Ovary (tissue), 9 donors: ENCODE data around the gene LEMD1. TPM values are rescaled to one million over a fixed set of nuclear protein-coding genes. Genes with fewer than 3 reads are reported as not detected.
"Not testable (repeated sequence)": the region's sequence is repeated elsewhere in the genome, so short reads cannot be mapped to it uniquely, and the experiment has no call there.

ENCODE experiments used
- DNase-seq, 5 donors: peaks; one replicate each; pipeline ENCODE4 v3.0.0-alpha.2; 2019 to 2020
- H3K27ac ChIP-seq, 2 donors: fragments of 200-600 bp; one replicate each; pipeline versions ENCODE4 v1.5.1 to v1.8.0; 2019 to 2022
- H3K27me3 ChIP-seq: fragments of 200-600 bp; one replicate; pipeline ENCODE4 v1.8.0; 2022
- H3K36me3 ChIP-seq: fragments of 200-600 bp; sonication (generic); one replicate; pipeline ENCODE4 v1.5.1; 2019
- H3K4me1 ChIP-seq: one replicate; pipeline ENCODE4 v1.8.1; 2013; ENCODE audit warnings: mild to moderate bottlenecking, moderate library complexity; ENCODE audit not compliant: insufficient read depth
- H3K4me3 ChIP-seq: fragments of 200-600 bp; sonication (generic); one replicate; pipeline ENCODE4 v1.5.1; 2017
- H3K9me3 ChIP-seq, 2 donors: fragments of 200-600 bp in 1 of 2; sonication (generic) in 1 of 2; one replicate each; pipeline versions ENCODE4 v1.5.1 to v1.8.1; 2013 to 2019; ENCODE audit warnings: mild to moderate bottlenecking in 1 of 2, moderate library complexity in 1 of 2
- CTCF ChIP-seq, 3 donors: fragments of 450-650 bp in 2 of 3; fragments of 200-600 bp in 1 of 3; IDR thresholded peaks; one replicate each; pipeline versions ENCODE4 v1.5.1 to v1.8.0; 2016 to 2022; ENCODE audit warnings: antibody characterized with exemption in 3 of 3, mild to moderate bottlenecking in 1 of 3
- EP300 ChIP-seq: sonication (generic); formaldehyde crosslinking; IDR thresholded peaks from one replicate; pipeline ENCODE4 v1.6.1; 2017; ENCODE audit warnings: antibody characterized with exemption
- POLR2A ChIP-seq: fragments of 450-650 bp; IDR thresholded peaks from one replicate; pipeline ENCODE4 v1.6.1; 2017; ENCODE audit warnings: antibody characterized with exemption, mild to moderate bottlenecking, moderate library complexity
- WGBS, 3 donors: extraction: QIAGEN DNeasy Blood & Tissue Kit in 1 of 3; methylation state at CpG; one replicate each; pipeline versions ENCODE4 v1.1.5 to v1.1.7; 2013 to 2017; 5-methylcytosine and 5-hydroxymethylcytosine counted together
- intact Hi-C, 4 donors: fragments of 100-400 bp; cut with DNase I; formaldehyde crosslinking; loops; one replicate each; pipeline versions ENCODE4 v1.11.0 to v1.15.1; 2022 to 2023
- polyA plus RNA-seq, 2 donors: library from polyadenylated mRNA; stranded (reverse); fragments of 200-250 nt in 1 of 2; fragments of 350-450 nt in 1 of 2; fragmentation: Illumina TruSeq in 1 of 2; extraction: RNeasy Lipid Tissue Mini Kit (QIAGEN cat#74804) in 1 of 2; gene quantifications; one replicate each; pipeline ENCODE4 v1.2.3, GENCODE V29; 2013 to 2014
- total RNA-seq, 7 donors: library from RNA; depleted of rRNA in 2 of 7; stranded (reverse); fragments of >200 nt in 2 of 7; fragmentation: NEBNext Ultra II Directional in 3 of 7; extraction: Animal tissue kit (Norgen Biotek cat#: 25700) in 3 of 7; gene quantifications; one replicate each; pipeline versions ENCODE4 v1.1.0 to v1.2.4, GENCODE V29; 2016 to 2023
- donor health status: DM: no; HTN: no; CAD: no; lungs with moderate emphysema.
- donor health status: DM: no; HTN: no; CAD: no.
- donor health status: Bipolar disorder and iron deficiency.
- donor health status: DM: yes; HTN: yes; CAD: no.
- donor health status: DM: no; HTN: no; CAD: no.
- donor health status: DM: yes; HTN: yes; CAD: no.

Gene LEMD1
- total and polyA plus RNA-seq, 9 donors: 0.43 to 7.0 (median 0.97) TPM; not detected in 1

GRCh38 chr1:205396967-205397616 lies 24.8 kb downstream of the LEMD1 start:
- Histone ChIP-seq H3K4me3 (no peak overlapping the region), H3K27ac (no peak overlapping the region), H3K9me3 (no peaks in the 10 kb centered on the region), H3K27me3 (no peaks in the 10 kb centered on the region), H3K4me1 (no peaks in the 10 kb centered on the region), H3K36me3 (no peaks in the 10 kb centered on the region)
- intact Hi-C loops: loop anchor here in 2 of 4 donors (5.0 to 10.0 kb wide), 3 partner anchors 85 to 128 kb away; no protein-coding TSS in a partner anchor
- 9 to 11% (median 10%) methylated on average over 6 of the region's 6 CpGs for WGBS, 3 donors
- DNase-seq: peak in 1 of 5 donors; percentile 44
- no peak for TF ChIP-seq EP300
- TF ChIP-seq POLR2A: no peak
- TF ChIP-seq CTCF (IDR thresholded peaks at IDR 0.05): peak; percentile 28 to 79 (median 78)

GRCh38 chr1:205395616-205396015 lies 26.2 kb downstream of the LEMD1 start:
- H3K9me3 ChIP-seq: no peaks in the 10 kb centered on the region
- no peaks in the 10 kb centered on the region for H3K27me3 ChIP-seq
- H3K4me1 ChIP-seq: no peaks in the 10 kb centered on the region
- intact Hi-C loops: loop anchor here in 2 of 4 donors (5.0 to 10.0 kb wide), 3 partner anchors 87 to 129 kb away; no protein-coding TSS in a partner anchor
- H3K4me3 ChIP-seq: no peak overlapping the region
- no peak overlapping the region for H3K27ac ChIP-seq
- DNase-seq: no peak
- 84 to 97% (median 90%) methylated on average over 3 of the region's 3 CpGs for WGBS, 3 donors
- H3K36me3 ChIP-seq: no peaks in the 10 kb centered on the region
- TF ChIP-seq EP300: no peak

- Histone ChIP-seq H3K4me1 (no peaks in the 10 kb centered on the region), H3K27ac (no peak overlapping the region), H3K36me3 (no peaks in the 10 kb centered on the region), H3K27me3 (no peaks in the 10 kb centered on the region), H3K9me3 (no peaks in the 10 kb centered on the region), H3K4me3 (no peak overlapping the region)
- DNase-seq: no peak
- no peak for TF ChIP-seq EP300
- no peak for TF ChIP-seq POLR2A
- no peak for TF ChIP-seq CTCF (IDR thresholded peaks at IDR 0.05)
- WGBS, 3 donors: 88 to 100% (median 91%) methylated on average over 1 of the region's 1 CpG
- intact Hi-C loops: loop anchor here in 2 of 4 donors (10.0 kb wide), 2 partner anchors 92 to 132 kb away; no protein-coding TSS in a partner anchor
Observed at GRCh38 chr1:205392650-205393049, 29.2 kb downstream of the LEMD1 start.

GRCh38 chr1:205391386-205391785 lies 30.5 kb downstream of the LEMD1 start:
- Histone ChIP-seq H3K27ac (no peak overlapping the region), H3K9me3 (no peaks in the 10 kb centered on the region), H3K4me3 (no peak overlapping the region), H3K36me3 (no peaks in the 10 kb centered on the region), H3K4me1 (no peaks in the 10 kb centered on the region), H3K27me3 (no peaks in the 10 kb centered on the region)
- TF ChIP-seq EP300 (no peak), POLR2A (no peak), CTCF (IDR thresholded peaks at IDR 0.05) (no peak)
- no peak for DNase-seq
- WGBS, 3 donors: 93 to 95% (median 94%) methylated on average over 7 of the region's 7 CpGs
- intact Hi-C loops: loop anchor here in 2 of 4 donors (10.0 kb wide), 2 partner anchors 93 to 133 kb away; no protein-coding TSS in a partner anchor

GRCh38 chr1:205387845-205388244 lies 34.0 kb downstream of the LEMD1 start:
- Histone ChIP-seq H3K36me3 (no peaks in the 10 kb centered on the region), H3K4me1 (peaks cover 14% of the 10 kb centered on the region), H3K9me3 (no peaks in the 10 kb centered on the region), H3K4me3 (no peak overlapping the region), H3K27ac (no peak overlapping the region), H3K27me3 (no peaks in the 10 kb centered on the region)
- 92 to 97% (median 92%) methylated on average over 2 of the region's 2 CpGs for WGBS, 3 donors
- TF ChIP-seq CTCF (IDR thresholded peaks at IDR 0.05) (no peak), POLR2A (no peak), EP300 (no peak)
- intact Hi-C loops: loop anchor here in 1 of 4 donors (5.0 kb wide), 1 partner anchor 36 kb away; no protein-coding TSS in a partner anchor
- DNase-seq: no peak

GRCh38 chr1:205382990-205383389 lies 38.9 kb downstream of the LEMD1 start:
- intact Hi-C loops, H3K27me3 ChIP-seq, H3K4me3 ChIP-seq, H3K9me3 ChIP-seq, DNase-seq, H3K36me3 ChIP-seq: not testable (repeated sequence)
- Histone ChIP-seq H3K27ac (peak overlapping the region in 1 of 2 donors; percentile 76), H3K4me1 (peaks cover 22% of the 10 kb centered on the region)
- whole genome bisulfite sequencing, 3 donors: 61 to 70% (median 62%) methylated on average over 3 of the region's 3 CpGs
